ENCODE results near the gene AP3S2.

- TF ChIP-seq CTCF (IDR thresholded peaks at IDR 0.05 in 8 of 11, conservative IDR thresholded peaks at IDR 0.05 in 3 of 11) (no peak), POLR2A (IDR thresholded peaks at IDR 0.05) (no peak)
Observed at GRCh38 chr15:89807689-89808088, 86.1 kb downstream of the AP3S2 start.

Measured in spleen (tissue), 7 donors.